T-cell (primary cell): ENCODE results near the gene POLA1. TPM values are rescaled to one million over a fixed set of nuclear protein-coding genes. Genes with fewer than 3 reads are reported as not detected.
"Not testable (repeated sequence)": the region's sequence is repeated elsewhere in the genome, so short reads cannot be mapped to it uniquely, and the experiment has no call there.

Source experiments
- ATAC-seq, 4 experiments: fragments of 200-7000 bp in 3 of 4; fragments of 150-1000 bp in 1 of 4; cut with Tn5 transposase; replicated peaks in 1 of 4; 1 replicate in 3 of 4; 2 replicates in 1 of 4; pipeline ENCODE4 v1.10.0; 2021; ENCODE audit warnings: moderate library complexity in 3 of 4, mild to moderate bottlenecking in 2 of 4, moderate number of reproducible peaks in 1 of 4
- CTCF ChIA-PET, 2 donors: fragments of 300-600 bp; sonication (Branson Sonifier 250); formaldehyde crosslinking; loops; one replicate each; lab custom pipeline; 2022; ENCODE audit warnings: antibody characterized with exemption in 2 of 2; lab: Charles Lee
- POLR2A ChIA-PET, 2 donors: fragments of 300-600 bp; sonication (Branson Sonifier 250); formaldehyde crosslinking; loops; one replicate each; lab custom pipeline; 2022; ENCODE audit warnings: antibody characterized with exemption in 2 of 2; lab: Charles Lee
- DNase-seq, 35 experiments: peaks; one replicate each; pipeline versions ENCODE4 v3.0.0 to v3.0.0-alpha.2; 2013 to 2023
- H3K27ac ChIP-seq: one replicate; pipeline ENCODE4 v1.5.1; 2013; ENCODE audit warnings: low read length
- H3K27me3 ChIP-seq, 2 experiments: replicated peaks in 1 of 2; 1 replicate in 1 of 2; 2 replicates in 1 of 2; pipeline versions ENCODE4 v1.6.1 to v1.7.0; 2013; ENCODE audit warnings: low read length in 1 of 2, mixed read lengths in 1 of 2; ENCODE audit not compliant: control insufficient read depth in 2 of 2, insufficient read depth in 2 of 2; ENCODE audit errors: extremely low read depth in 1 of 2
- H3K36me3 ChIP-seq, 2 donors: 1 replicate in 1 of 2; 2 replicates in 1 of 2; pipeline versions ENCODE4 v1.6.1 to v1.7.0; 2013; ENCODE audit warnings: low read length in 1 of 2; ENCODE audit not compliant: control insufficient read depth in 2 of 2, insufficient read depth in 1 of 2; ENCODE audit errors: extremely low read depth in 1 of 2
- H3K4me1 ChIP-seq, 2 experiments: 1 replicate in 1 of 2; 2 replicates in 1 of 2; pipeline versions ENCODE4 v1.6.1 to v1.7.0; 2013; ENCODE audit warnings: low read length in 2 of 2, mixed read lengths in 1 of 2; ENCODE audit not compliant: insufficient read depth in 2 of 2, control insufficient read depth in 1 of 2; ENCODE audit errors: extremely low read depth in 1 of 2
- H3K4me3 ChIP-seq, 2 donors: 1 replicate in 1 of 2; 2 replicates in 1 of 2; pipeline versions ENCODE4 v1.5.1 to v1.7.0; 2013; ENCODE audit warnings: mild to moderate bottlenecking in 2 of 2, low read length in 1 of 2, moderate library complexity in 1 of 2; ENCODE audit not compliant: control insufficient read depth in 1 of 2; ENCODE audit errors: extremely low read depth in 1 of 2
- H3K9me3 ChIP-seq: 2 replicates; pipeline ENCODE4 v1.7.0; 2013
- H3K27ac Mint-ChIP-seq, 2 donors: one replicate each; pipeline ENCODE4 v1.8.0; 2020 to 2021; ENCODE audit warnings: mild to moderate bottlenecking in 2 of 2, mixed read lengths in 2 of 2
- H3K27me3 Mint-ChIP-seq, 2 donors: one replicate each; pipeline ENCODE4 v1.8.0; 2021 to 2022; ENCODE audit warnings: mixed read lengths in 2 of 2
- H3K36me3 Mint-ChIP-seq: one replicate; pipeline ENCODE4 v1.8.0; 2021; ENCODE audit warnings: mixed read lengths
- H3K4me1 Mint-ChIP-seq, 3 donors: one replicate each; pipeline ENCODE4 v1.8.0; 2020 to 2022; ENCODE audit warnings: mixed read lengths in 3 of 3, mild to moderate bottlenecking in 1 of 3
- H3K4me3 Mint-ChIP-seq, 3 donors: one replicate each; pipeline ENCODE4 v1.8.0; 2020 to 2022; ENCODE audit warnings: mild to moderate bottlenecking in 3 of 3, mixed read lengths in 3 of 3, moderate library complexity in 3 of 3
- H3K9me3 Mint-ChIP-seq, 3 donors: one replicate each; pipeline ENCODE4 v1.8.0; 2020 to 2022; ENCODE audit warnings: mixed read lengths in 3 of 3
- WGBS: methylation state at CpG from one replicate; pipeline ENCODE4 v1.1.5; 2013; ENCODE audit warnings: missing lambda C conversion rate; ENCODE audit not compliant: insufficient coverage; 5-methylcytosine and 5-hydroxymethylcytosine counted together
- total RNA-seq, 35 experiments: library from RNA in 6 of 35; stranded (reverse) in 6 of 35; fragments of 120-200 nt in 1 of 35; gene quantifications; one replicate each; pipeline versions ENCODE4 v1.2.1 to v1.2.4 and lab custom pipeline; 2013 to 2026

The POLA1 gene
- total RNA-seq, 5 donors from 2014 or later (not counting 1 experiment from before 2014, with no cell fraction given), result 6.1 to 9.9 (median 6.7) TPM

DNA sequence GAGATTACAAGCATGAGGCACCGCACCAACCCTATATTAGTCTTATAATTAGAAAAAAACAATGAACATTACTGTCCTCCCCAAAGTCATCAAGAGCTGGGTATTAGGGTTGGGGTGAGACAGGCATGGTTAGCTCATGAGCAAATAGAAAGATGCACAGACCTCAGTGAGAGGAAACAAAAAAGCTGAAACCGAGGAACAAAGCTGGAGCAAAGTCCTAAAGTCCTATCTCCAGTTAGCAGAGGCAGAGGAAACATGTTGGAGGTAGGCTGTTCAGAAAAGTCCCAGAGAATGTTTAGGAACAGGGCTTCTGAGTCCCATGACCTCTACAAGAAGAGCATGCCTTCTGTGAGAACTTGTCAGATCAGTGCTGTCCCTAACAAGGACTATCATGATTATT, 41.9 kb upstream of the POLA1 start:
- Mint-ChIP-seq H3K27me3 (peaks cover 15 to 18% of the 10 kb centered on the region in 2 donors), H3K9me3 (no peaks in the 10 kb centered on the region), H3K4me1 (peaks cover 7 to 11% (median 8%) of the 10 kb centered on the region in 3 donors), H3K27ac (no peak overlapping the region), H3K36me3 (no peaks in the 10 kb centered on the region), H3K4me3 (no peak overlapping the region)
- H3K4me3 ChIP-seq, result no peak overlapping the region
- ATAC-seq (no peak), DNase-seq (no peak)
- ChIA-PET CTCF (no interaction called here), POLR2A (no interaction called here)
- no peak overlapping the region for H3K27ac ChIP-seq
- H3K27me3 ChIP-seq, result peaks cover 0 to 7% of the 10 kb centered on the region in 2 experiments
- no CpG with 5 or more reads among the region's 2 CpGs for WGBS
- no peaks in the 10 kb centered on the region for H3K36me3 ChIP-seq
- H3K9me3 ChIP-seq, result no peaks in the 10 kb centered on the region
- H3K4me1 ChIP-seq, result peaks cover 2 to 10% of the 10 kb centered on the region in 2 experiments

DNA sequence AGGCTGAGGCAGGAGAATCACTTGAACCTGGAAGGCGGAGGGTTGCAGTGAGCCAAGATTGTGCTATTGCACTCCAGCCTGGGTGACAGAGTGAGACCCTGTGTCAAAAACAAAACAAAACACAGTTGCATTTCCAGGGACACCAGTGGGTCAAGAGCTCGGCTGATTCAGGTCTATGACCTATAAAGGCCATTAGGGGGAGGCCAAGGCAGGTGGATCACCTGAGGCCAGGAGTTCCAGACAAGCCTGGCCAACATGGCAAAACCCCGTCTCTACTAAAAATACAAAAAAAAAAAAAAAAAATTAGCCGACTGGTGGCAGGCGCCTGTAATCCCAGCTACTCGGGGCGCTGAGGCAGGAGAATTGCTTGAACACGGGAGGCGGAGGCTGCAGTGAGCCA, 38.0 kb upstream of the POLA1 start:
- H3K27me3 Mint-ChIP-seq, H3K27ac Mint-ChIP-seq, H3K4me3 ChIP-seq, H3K4me1 Mint-ChIP-seq, H3K9me3 Mint-ChIP-seq, H3K4me3 Mint-ChIP-seq, POLR2A ChIA-PET, DNase-seq, H3K27ac ChIP-seq, H3K36me3 ChIP-seq, ATAC-seq, H3K9me3 ChIP-seq, CTCF ChIA-PET, H3K27me3 ChIP-seq, H3K4me1 ChIP-seq, H3K36me3 Mint-ChIP-seq: not testable (repeated sequence)
- 100% methylated on average over 1 of the region's 9 CpGs for WGBS

DNA sequence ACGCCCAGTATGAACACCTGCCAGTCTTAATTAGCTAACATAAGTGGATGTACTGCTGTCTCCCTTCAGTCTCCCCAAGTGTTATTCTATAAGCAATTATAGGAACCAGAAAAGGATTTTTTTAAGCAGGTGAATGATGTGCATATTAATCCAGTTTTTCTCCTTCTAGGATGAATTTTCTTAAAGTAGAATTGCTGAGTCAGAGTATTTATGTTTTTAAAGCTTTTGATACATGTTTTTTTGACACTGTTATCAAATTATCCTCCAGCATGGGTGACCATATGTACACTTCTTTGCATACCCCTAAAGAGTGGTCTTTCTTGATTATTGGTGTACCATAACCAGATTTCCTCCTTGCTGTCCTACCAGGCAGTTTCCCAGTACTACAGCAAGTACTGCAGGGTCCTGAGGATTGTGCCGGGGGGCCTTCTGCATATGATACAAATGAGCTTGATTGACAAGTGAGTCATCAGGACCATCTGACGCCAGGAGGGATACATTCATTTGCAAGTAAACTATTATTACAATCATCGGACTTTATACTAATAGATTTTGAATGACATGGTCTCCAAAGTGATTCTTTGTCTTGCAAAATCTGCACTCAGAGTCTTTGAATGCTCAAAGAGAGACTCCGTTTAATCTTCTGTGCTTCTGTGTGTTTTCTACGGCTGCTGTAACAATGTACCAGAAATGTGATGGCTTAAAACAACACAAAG, 35.9 kb upstream of the POLA1 start:
- Histone ChIP-seq H3K36me3 (no peaks in the 10 kb centered on the region), H3K4me1 (no peaks in the 10 kb centered on the region), H3K9me3 (no peaks in the 10 kb centered on the region), H3K4me3 (no peak overlapping the region), H3K27ac (no peak overlapping the region), H3K27me3 (no peaks in the 10 kb centered on the region)
- ATAC-seq (no peak), DNase-seq (no peak)
- POLR2A ChIA-PET, result no interaction called here
- CTCF ChIA-PET, result no interaction called here
- H3K36me3 Mint-ChIP-seq, result no peaks in the 10 kb centered on the region
- no peak overlapping the region for H3K27ac Mint-ChIP-seq
- no peaks in the 10 kb centered on the region for H3K9me3 Mint-ChIP-seq
- no peaks in the 10 kb centered on the region for H3K4me1 Mint-ChIP-seq
- H3K4me3 Mint-ChIP-seq, result no peak overlapping the region
- WGBS, result no CpG with 5 or more reads among the region's 6 CpGs
- H3K27me3 Mint-ChIP-seq, result peaks cover 0 to 4% of the 10 kb centered on the region in 2 donors

DNA sequence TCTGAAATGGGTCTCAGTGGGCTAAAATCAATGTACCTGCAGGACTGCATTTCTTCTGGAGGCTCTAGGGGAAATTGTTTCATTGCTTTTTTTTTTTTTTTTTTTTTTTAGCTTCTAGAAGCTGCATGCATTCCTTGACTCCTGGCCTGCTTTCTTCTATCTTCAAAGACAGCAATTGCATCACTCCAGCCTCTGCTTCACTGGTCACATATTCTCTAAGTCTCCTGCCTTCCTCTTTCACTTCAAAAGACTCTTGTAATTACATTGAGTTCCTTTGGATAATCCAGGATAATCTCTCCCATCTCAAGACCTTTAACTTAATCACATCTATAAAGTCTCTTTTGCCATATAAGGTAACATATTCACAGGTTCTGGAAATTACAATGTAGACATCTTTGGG, 35.3 kb upstream of the POLA1 start:
- no peaks in the 10 kb centered on the region for H3K27me3 ChIP-seq
- no peaks in the 10 kb centered on the region for H3K4me1 Mint-ChIP-seq
- ATAC-seq, result no peak

DNA sequence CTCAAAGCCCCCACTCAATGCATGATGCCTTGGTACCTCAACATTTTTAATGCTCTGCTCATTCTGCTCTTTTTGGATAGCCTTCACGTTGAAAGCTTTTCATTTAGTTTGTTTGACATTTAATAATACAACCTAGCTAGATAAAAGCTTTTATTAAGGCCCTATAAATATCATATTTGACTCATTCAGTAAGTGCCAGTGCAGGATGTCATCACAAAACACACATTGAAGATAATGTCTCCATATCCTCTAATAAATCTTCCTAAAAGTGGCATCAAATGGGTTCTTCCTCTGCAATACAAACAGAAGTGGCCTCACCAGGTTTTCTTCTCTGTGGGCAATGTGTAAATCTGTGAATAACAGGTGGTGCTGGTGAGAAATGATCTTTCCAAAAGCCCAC, 34.6 kb upstream of the POLA1 start:
- Mint-ChIP-seq H3K27me3 (peaks cover 0 to 8% of the 10 kb centered on the region in 2 donors), H3K4me1 (no peaks in the 10 kb centered on the region), H3K9me3 (no peaks in the 10 kb centered on the region), H3K4me3 (no peak overlapping the region), H3K36me3 (no peaks in the 10 kb centered on the region), H3K27ac (no peak overlapping the region)
- no CpG with 5 or more reads among the region's 1 CpG for WGBS
- H3K9me3 ChIP-seq, result no peaks in the 10 kb centered on the region
- no peaks in the 10 kb centered on the region for H3K36me3 ChIP-seq
- H3K4me3 ChIP-seq, result no peak overlapping the region
- ChIA-PET CTCF (no interaction called here), POLR2A (no interaction called here)
- no peak for ATAC-seq
- no peak overlapping the region for H3K27ac ChIP-seq
- DNase-seq, result no peak
- H3K4me1 ChIP-seq, result no peaks in the 10 kb centered on the region
- H3K27me3 ChIP-seq, result no peaks in the 10 kb centered on the region

More for the DNA sequence above, 35.3 kb upstream of the POLA1 start:
- CTCF ChIA-PET, result interaction anchor here in 1 of 2 donors (0.6 kb wide), 1 partner anchor 18 kb away, joined by 7 read pairs; no protein-coding TSS in a partner anchor
- Mint-ChIP-seq H3K9me3 (no peaks in the 10 kb centered on the region), H3K4me3 (no peak overlapping the region), H3K27ac (no peak overlapping the region), H3K27me3 (peaks cover 0 to 4% of the 10 kb centered on the region in 2 donors), H3K36me3 (no peaks in the 10 kb centered on the region)
- no peaks in the 10 kb centered on the region for H3K36me3 ChIP-seq
- H3K27ac ChIP-seq, result no peak overlapping the region
- no peaks in the 10 kb centered on the region for H3K9me3 ChIP-seq
- no peaks in the 10 kb centered on the region for H3K4me1 ChIP-seq
- POLR2A ChIA-PET, result no interaction called here
- no peak overlapping the region for H3K4me3 ChIP-seq
- DNase-seq, result no peak

DNA sequence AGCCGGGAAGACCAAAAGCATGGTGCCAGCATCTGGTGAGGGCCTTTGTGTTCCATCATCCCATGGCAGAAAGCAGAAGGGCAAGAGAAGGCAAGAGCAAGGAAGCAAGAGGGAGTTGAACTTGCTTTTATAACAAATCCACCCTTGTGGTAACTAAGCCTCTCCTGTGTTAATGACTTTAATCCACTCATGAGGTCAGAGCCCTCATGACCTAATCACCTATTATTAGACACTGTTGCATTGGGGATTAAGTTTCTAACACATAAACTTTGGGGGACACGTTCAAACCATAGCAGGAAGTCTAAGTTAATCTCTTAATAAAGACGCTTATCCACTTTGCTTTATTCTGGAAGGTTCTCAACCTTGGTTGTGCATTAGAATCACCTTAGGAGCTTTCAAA, 34.1 kb upstream of the POLA1 start:
- no CpG with 5 or more reads among the region's 3 CpGs for WGBS
- H3K36me3 ChIP-seq, result no peaks in the 10 kb centered on the region
- ChIA-PET POLR2A (no interaction called here), CTCF (no interaction called here)
- Mint-ChIP-seq H3K36me3 (no peaks in the 10 kb centered on the region), H3K4me1 (no peaks in the 10 kb centered on the region), H3K27me3 (peaks cover 0 to 11% of the 10 kb centered on the region in 2 donors), H3K4me3 (no peak overlapping the region), H3K9me3 (no peaks in the 10 kb centered on the region), H3K27ac (no peak overlapping the region)
- DNase-seq, result no peak
- ATAC-seq, result no peak
- no peaks in the 10 kb centered on the region for H3K4me1 ChIP-seq
- no peaks in the 10 kb centered on the region for H3K9me3 ChIP-seq
- H3K27me3 ChIP-seq, result no peaks in the 10 kb centered on the region
- H3K27ac ChIP-seq, result no peak overlapping the region
- no peak overlapping the region for H3K4me3 ChIP-seq

DNA sequence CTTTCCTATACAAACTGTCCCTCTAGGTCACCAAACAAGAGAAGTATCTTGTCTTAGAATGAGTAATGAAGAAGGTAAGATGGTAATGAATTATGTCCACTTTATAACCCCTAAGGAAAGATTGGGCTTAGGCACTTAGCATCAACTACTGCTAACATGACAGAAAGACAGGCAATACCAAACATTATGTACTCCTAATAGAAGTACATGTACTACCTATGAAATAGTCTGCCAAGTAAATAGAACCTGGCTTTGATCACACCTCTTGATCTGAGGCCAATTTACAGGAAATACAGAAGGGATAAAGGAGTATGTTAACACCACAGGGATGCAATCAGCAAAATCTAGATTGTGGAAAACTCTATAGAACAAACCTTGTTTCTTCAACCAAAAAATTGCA, 32.4 kb upstream of the POLA1 start:
- no peaks in the 10 kb centered on the region for H3K27me3 ChIP-seq
- DNase-seq (no peak), ATAC-seq (no peak)
- ChIA-PET POLR2A (no interaction called here), CTCF (no interaction called here)
- Mint-ChIP-seq H3K36me3 (no peaks in the 10 kb centered on the region), H3K4me1 (no peaks in the 10 kb centered on the region), H3K27ac (no peak overlapping the region), H3K4me3 (no peak overlapping the region), H3K9me3 (no peaks in the 10 kb centered on the region), H3K27me3 (peaks cover 0 to 17% of the 10 kb centered on the region in 2 donors)
- H3K36me3 ChIP-seq, result no peaks in the 10 kb centered on the region
- no peaks in the 10 kb centered on the region for H3K9me3 ChIP-seq
- H3K4me3 ChIP-seq, result no peak overlapping the region
- H3K4me1 ChIP-seq, result no peaks in the 10 kb centered on the region
- H3K27ac ChIP-seq, result no peak overlapping the region
